Inferior parietal cortex (tissue), 1 donor: ENCODE data around the gene WDR72.
"Not testable (repeated sequence)": the region's sequence is repeated elsewhere in the genome, so short reads cannot be mapped to it uniquely, and the experiment has no call there.

Experiments used
- DNase-seq: peaks from one replicate; pipeline ENCODE4 v3.0.0-alpha.2; 2016; ENCODE audit errors: extremely low spot score

The WDR72 gene

DNA sequence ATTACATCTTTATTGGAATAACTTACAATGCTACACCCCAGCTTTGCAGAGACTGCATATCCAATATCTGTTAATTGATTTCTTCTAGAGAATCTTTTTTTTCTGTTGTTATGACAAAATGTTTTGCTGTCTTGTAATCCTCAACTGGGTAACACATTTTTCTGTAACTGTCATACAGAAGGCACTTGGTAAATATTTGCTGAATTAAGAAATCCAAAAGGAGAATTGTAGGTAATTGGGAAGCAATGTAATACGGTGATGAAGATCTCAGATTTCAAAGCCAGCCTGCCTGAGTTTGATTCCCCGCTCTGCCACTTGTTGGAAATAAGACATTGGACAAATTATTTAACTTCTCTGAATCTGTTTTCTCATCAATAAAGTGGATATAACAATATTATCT, 169.1 kb downstream of the WDR72 start:
- DNase-seq: no peak

DNA sequence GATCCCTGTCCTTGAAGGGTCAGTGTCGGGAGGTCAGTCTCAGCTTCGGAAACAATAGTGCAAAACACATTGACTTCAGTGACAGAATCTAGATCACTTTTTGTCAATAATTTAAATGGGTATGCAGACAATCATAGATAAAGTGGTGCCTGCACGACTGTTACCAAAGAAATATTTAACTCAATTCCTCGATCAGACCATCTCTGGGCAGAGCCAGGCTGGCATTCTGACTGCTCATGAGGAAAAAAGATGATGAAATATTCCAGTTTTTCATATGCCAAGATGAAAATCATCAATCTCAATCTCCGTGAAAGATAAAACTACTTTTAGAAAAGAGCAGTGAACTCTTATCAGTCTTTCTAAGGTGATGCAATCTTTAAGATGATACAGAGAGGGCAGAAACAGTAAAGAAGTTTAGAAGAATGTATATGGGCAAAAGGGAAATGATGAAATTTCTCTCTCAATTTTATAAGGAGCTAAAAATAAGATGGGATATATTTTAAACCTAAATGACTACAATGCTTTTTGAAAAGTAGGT, 169.9 kb downstream of the WDR72 start:
- DNase-seq: no peak

- DNase-seq: no peak
These were observed 170.7 kb downstream of the WDR72 start for GRCh38 chr15:53588773-53589172.

DNA sequence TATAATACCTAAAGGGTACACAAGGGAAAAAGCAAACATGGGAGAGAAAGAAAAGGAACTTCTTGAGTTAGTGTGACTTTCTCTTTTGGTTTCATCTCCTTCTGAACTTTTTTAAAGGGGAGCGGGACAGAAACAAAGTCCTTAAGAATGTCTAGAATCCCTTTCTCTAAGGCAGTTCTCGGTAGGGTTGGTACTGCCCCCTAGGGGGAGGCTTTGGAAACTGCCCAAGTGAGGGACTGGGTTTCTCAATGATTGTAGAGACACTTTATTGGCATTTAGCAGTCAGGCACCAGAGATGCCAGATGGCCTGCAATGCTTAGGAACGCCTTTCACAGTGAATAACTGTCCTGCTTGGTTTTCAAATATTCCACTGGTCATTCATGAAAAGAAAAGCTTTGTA, 172.7 kb downstream of the WDR72 start:
- DNase-seq: peak; percentile 52

DNA sequence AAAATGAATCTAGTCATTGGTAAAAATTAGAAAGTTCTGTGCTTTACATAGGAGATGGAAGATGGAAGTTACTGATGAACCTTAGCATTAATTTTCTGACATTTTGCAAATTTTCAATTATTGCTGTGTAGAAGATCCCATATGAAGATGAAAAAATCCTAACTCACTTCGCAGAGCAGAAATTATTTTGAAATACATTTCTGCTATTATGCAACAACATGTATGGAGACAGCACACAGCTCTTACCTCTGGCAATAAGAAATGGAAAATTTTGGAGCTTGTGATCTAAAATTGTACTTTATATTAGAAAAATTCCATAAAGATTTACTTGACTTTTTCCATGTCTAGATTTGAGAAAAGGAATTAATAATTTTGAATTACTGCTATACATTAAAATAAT, 177.9 kb downstream of the WDR72 start:
- no peak for DNase-seq

- DNase-seq: no peak
These were observed 179.1 kb downstream of the WDR72 start for GRCh38 chr15:53580366-53580765.

DNA sequence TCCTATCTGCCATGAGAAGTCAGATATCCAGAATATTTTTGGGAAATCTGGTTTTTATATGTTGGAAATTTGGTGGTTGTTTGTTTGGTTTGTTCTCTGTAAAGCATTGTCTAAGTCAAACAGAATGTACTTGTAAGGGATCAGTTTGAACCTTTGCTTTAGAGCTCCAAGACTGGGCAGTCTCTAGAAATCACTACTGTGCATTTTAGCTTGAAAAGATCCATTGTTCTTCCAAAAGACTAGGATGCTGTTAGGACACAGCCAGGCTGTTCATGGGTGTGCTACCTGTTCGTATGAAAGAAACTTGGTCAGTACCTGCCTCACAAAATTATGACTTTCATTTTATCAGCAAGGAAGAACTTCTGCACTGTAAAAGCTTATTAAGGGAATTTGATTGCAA, 182.6 kb downstream of the WDR72 start:
- peak; percentile 7 for DNase-seq

GRCh38 chr15:53573091-53573490, 186.4 kb downstream of the WDR72 start:
- no peak for DNase-seq

DNA sequence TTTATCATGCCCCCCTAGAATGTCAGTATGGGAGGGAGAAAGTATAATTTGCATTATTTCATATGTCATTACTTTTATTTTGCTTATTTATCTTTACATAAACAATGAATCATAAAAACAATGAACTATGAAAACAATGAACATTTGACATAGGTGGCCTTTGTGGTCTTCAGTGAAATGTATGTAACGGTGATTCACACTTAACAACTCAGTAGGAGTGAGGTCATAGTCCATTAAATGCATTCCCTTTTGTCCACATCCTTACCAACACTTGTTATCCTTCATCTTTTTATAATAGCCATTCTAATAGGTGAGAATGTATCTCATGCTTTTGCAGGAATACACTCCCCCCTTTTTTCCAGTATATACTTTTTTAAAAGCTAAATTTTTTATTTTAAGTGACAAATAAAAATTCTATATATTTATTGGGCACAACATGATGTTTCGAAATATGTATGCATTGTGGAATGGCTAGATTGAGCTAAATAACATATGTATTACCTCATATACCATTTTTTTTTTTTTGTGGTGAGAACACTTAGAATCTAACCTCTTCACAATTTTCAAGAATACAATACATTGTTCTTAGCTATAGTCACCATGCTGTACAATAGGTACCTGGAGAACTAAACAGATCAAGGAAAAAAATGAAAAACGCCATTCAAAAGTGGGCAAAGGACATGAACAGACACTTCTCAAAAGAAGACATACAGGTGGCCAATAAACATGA, 189.5 kb downstream of the WDR72 start:
- DNase-seq: no peak

GRCh38 chr15:53566912-53567311, 192.6 kb downstream of the WDR72 start:
- DNase-seq: no peak

DNA sequence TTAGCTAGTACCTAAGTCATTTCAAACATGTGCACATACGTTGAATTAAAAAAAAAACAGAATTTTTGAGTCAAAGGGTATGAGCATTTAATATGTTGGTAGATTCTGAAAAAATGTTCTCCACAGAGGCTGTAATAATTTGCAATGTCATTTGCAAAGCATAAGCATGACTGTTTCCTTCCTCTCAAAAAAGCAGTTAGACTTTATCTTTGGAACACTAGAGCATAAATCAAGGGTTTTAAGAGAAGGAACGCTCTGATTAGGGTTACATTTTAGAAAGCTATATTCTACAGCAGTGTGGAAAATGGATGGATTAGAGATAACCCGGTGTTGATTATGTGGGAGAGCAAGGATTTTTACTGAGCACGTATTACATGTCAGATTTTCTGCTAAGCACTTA, 193.7 kb downstream of the WDR72 start:
- DNase-seq: no peak

DNA sequence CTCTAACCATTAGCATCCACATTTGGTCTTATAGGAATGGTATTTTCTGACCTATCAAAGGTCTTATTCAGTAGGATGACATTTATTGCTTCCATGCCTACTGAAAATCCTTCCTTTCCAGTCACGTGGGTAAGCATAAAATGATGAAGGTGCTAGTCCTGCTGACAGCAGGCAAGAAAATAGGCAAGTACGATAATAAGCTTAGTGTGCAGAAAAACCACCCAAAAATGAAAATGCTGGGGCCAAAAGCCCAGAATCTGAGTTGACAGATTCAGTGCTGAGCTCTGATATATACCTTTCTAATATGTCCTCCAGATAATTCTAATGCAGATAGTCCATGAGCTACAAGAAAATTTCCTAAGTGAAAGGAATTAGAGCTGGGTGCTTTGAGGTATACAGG, 194.8 kb downstream of the WDR72 start:
- DNase-seq: no peak

DNA sequence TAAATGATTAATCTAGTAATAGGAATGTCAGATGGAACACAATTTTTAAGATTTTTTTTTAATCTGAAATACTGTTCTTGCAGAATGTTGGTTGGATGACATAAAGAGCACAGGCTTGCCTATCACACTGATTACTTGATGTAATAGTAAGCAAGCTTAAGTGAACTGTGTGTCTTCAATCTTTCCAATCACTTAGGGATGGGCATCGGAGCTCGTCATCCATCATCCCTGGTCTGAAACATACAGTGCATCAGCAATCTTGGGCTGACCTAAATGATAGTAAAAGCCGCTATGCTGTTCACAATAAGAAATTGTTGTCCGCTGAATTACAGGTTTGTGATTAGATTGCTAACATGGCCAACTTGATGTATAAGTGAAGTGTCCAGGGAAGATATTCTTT, 195.8 kb downstream of the WDR72 start:
- DNase-seq: no peak

GRCh38 chr15:53559364-53560277, 199.8 kb downstream of the WDR72 start:
- no peak for DNase-seq

- DNase-seq: no peak
These were observed 201.1 kb downstream of the WDR72 start for GRCh38 chr15:53558384-53558783.

DNA sequence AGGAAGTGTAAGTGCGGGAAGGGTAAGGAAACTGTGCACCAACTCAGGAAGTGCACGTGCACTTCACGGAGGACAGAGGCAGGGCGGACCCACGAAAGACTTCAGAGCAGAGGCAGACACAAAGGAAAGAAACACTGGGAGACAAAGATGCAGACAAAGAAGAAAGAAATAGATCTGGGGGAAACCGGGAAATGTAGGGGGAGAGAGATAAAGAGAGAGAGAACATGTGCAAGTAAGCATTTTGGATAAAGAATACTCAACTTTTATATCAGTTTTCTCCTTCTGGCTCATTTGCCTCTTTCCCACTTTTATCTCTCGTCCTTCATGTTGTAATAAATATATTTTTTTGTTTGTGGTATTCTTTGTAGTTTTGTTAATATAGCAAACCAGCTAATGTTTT, 204.2 kb downstream of the WDR72 start:
- no peak for DNase-seq

GRCh38 chr15:53549697-53550305, 209.7 kb downstream of the WDR72 start:
- no peak for DNase-seq

GRCh38 chr15:53548236-53548635, 211.2 kb downstream of the WDR72 start:
- DNase-seq: no peak

DNA sequence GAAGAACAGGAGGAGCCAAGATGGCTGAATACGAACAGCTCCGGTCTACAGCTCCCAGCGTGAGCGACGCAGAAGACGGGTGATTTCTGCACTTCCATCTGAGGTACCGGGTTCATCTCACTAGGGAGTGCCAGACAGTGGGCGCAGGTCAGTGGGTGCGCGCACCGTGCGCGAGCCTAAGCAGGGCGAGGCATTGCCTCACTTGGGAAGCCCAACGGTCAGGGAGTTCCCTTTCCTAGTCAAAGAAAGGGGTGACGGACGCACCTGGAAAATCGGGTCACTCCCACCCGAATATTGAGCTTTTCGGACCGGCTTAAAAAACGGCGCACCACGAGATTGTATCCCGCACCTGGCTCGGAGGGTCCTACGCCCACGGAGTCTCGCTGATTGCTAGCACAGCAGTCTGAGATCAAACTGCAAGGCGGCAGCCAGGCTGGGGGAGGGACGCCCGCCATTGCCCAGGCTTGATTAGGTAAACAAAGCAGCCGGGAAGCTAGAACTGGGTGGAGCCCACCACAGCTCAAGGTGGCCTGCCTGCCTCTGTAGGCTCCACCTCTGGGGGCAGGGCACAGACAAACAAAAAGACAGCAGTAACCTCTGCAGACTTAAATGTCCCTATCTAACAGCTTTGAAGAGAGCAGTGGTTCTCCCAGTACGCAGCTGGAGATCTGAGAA, 218.7 kb downstream of the WDR72 start:
- DNase-seq: not testable (repeated sequence)

GRCh38 chr15:53539878-53540277, 219.6 kb downstream of the WDR72 start:
- DNase-seq: no peak

- DNase-seq: no peak
These were observed 222.9 kb downstream of the WDR72 start for GRCh38 chr15:53536479-53537120.
